A673 (cell line): ENCODE data around the gene PHF14.

Experiments
- EZH2 ChIP-seq: fragments of 200-600 bp; sonication (generic); IDR thresholded peaks from 2 replicates; pipeline ENCODE4 v1.6.1; 2017; ENCODE audit warnings: borderline replicate concordance, low read depth, mild to moderate bottlenecking, mixed read lengths, antibody characterized with exemption, low read length; ENCODE audit not compliant: poor library complexity, severe bottlenecking
- TF ChIP-seq, protein P1 (sequence below): fragments of 300-800, 200-600 bp; sonication (generic); conservative IDR thresholded peaks from 2 replicates; pipeline ENCODE4 v1.5.1; 2017; ENCODE audit warnings: low read depth, mild to moderate bottlenecking, antibody characterized with exemption, low read length, moderate library complexity, mixed read lengths

DNA sequence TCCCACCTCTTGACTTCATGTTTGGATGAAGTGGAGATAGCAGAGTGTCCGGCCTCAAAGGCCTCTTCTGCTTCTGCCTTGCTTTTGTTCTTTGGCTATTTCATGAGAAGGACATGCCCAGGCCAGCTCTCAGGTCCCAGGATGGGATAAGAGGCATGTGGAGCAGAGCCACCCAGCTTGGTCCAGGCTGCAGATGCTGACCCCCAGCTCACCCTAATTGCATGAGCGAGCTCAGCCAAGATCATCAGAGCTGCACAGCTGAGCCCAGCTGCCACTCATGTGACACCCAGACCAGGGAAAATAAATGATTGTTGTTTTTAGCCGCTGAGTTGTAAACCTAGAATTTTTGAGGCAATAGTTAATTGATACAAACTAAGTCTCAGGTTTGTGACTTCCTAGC, 230.0 kb downstream of the PHF14 start:
- TF ChIP-seq, protein P1, sequence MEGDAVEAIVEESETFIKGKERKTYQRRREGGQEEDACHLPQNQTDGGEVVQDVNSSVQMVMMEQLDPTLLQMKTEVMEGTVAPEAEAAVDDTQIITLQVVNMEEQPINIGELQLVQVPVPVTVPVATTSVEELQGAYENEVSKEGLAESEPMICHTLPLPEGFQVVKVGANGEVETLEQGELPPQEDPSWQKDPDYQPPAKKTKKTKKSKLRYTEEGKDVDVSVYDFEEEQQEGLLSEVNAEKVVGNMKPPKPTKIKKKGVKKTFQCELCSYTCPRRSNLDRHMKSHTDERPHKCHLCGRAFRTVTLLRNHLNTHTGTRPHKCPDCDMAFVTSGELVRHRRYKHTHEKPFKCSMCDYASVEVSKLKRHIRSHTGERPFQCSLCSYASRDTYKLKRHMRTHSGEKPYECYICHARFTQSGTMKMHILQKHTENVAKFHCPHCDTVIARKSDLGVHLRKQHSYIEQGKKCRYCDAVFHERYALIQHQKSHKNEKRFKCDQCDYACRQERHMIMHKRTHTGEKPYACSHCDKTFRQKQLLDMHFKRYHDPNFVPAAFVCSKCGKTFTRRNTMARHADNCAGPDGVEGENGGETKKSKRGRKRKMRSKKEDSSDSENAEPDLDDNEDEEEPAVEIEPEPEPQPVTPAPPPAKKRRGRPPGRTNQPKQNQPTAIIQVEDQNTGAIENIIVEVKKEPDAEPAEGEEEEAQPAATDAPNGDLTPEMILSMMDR, result no peak
- TF ChIP-seq EZH2, result no peak
